ENCODE measurements around the gene TNIP3. TPM values are rescaled to one million over a fixed set of nuclear protein-coding genes. Genes with fewer than 3 reads are reported as not detected.

Gene TNIP3
- total and polyA plus RNA-seq, 9 donors, result 0.05 to 0.60 (median 0.15) TPM; not detected in 4

DNA sequence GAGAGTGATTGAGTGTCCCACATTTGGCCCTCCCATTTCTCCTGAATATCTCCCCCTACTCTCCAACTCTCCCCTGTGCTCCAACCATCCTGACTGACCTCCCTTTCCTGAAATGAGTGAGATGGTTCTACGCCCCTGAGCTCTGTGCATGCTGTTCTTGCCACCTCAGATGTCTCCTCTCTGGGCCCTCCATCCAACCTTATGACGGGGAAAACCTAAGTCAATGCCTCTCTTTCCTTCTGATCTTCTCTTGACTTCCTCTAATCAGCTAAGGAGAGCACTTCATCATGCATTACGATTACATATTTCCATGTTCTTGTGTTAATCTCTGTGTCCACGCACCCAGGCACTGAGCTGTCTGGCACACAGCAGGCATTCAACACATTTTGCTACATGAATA is 1.1 kb upstream of the TNIP3 start:
- TF ChIP-seq POLR2A (IDR thresholded peaks at IDR 0.05) (no peak), EP300 (IDR thresholded peaks at IDR 0.05) (no peak)
- TF ChIP-seq, protein P1, sequence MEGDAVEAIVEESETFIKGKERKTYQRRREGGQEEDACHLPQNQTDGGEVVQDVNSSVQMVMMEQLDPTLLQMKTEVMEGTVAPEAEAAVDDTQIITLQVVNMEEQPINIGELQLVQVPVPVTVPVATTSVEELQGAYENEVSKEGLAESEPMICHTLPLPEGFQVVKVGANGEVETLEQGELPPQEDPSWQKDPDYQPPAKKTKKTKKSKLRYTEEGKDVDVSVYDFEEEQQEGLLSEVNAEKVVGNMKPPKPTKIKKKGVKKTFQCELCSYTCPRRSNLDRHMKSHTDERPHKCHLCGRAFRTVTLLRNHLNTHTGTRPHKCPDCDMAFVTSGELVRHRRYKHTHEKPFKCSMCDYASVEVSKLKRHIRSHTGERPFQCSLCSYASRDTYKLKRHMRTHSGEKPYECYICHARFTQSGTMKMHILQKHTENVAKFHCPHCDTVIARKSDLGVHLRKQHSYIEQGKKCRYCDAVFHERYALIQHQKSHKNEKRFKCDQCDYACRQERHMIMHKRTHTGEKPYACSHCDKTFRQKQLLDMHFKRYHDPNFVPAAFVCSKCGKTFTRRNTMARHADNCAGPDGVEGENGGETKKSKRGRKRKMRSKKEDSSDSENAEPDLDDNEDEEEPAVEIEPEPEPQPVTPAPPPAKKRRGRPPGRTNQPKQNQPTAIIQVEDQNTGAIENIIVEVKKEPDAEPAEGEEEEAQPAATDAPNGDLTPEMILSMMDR (IDR thresholded peaks at IDR 0.05), result no peak
- DNase-seq, result no peak
- 89 to 95% (median 94%) methylated on average over 4 of the region's 4 CpGs for WGBS, 3 donors
- intact Hi-C loops (cut with DNase I), result no loop called here
- Histone ChIP-seq H3K27me3 (no peaks in the 10 kb centered on the region), H3K27ac (no peak overlapping the region), H3K36me3 (no peaks in the 10 kb centered on the region), H3K9me3 (no peaks in the 10 kb centered on the region), H3K4me1 (ENCODE audit: insufficient read depth) (no peaks in the 10 kb centered on the region), H3K4me3 (no peak overlapping the region)

- Histone ChIP-seq H3K27ac (no peak overlapping the region), H3K4me3 (peak overlapping the region; percentile 28), H3K27me3 (no peaks in the 10 kb centered on the region), H3K4me1 (ENCODE audit: insufficient read depth) (no peaks in the 10 kb centered on the region), H3K36me3 (no peaks in the 10 kb centered on the region), H3K9me3 (no peaks in the 10 kb centered on the region)
- DNase-seq, result peak in 2 of 5 donors; percentile 12 to 32
- WGBS, 3 donors, result 1 to 2% (median 1%) methylated on average over 32 of the region's 32 CpGs
- TF ChIP-seq, protein P1 (IDR thresholded peaks at IDR 0.05), result no peak
- TF ChIP-seq POLR2A (IDR thresholded peaks at IDR 0.05) (no peak), EP300 (IDR thresholded peaks at IDR 0.05) (no peak)
- intact Hi-C loops (cut with DNase I), result no loop called here
Measured at GRCh38 chr4:121156822-121157769, 7.0 kb downstream of the TNIP3 start.

DNA sequence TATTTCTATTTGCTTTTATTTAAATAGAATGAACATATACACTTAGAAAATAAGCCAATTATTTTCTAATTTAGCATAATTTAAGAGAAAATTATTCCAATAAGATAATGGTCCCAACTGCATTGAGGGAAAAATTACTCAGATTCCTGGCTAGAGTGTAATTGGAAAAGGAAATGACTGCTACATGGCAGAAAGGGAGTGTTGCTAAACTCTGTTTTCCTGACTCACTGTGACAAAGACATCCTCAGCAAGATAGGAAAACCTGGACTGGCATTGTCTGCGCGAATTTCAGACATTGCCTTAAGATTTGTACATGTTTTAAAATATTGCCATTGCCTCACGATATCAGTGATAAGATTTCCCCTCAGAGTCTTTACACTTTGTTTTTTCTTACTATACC is 8.2 kb downstream of the TNIP3 start:
- Histone ChIP-seq H3K27ac (no peak overlapping the region), H3K4me1 (ENCODE audit: insufficient read depth) (no peaks in the 10 kb centered on the region), H3K27me3 (no peaks in the 10 kb centered on the region), H3K9me3 (no peaks in the 10 kb centered on the region), H3K36me3 (no peaks in the 10 kb centered on the region), H3K4me3 (no peak overlapping the region)
- no peak for DNase-seq
- TF ChIP-seq EP300 (IDR thresholded peaks at IDR 0.05) (no peak), POLR2A (IDR thresholded peaks at IDR 0.05) (no peak)
- TF ChIP-seq, protein P1 (IDR thresholded peaks at IDR 0.05), result no peak
- intact Hi-C loops (cut with DNase I), result no loop called here
- 49 to 60% (median 54%) methylated on average over 3 of the region's 3 CpGs for WGBS, 3 donors

GRCh38 chr4:121154103-121154515 is 10.0 kb downstream of the TNIP3 start:
- 82 to 95% (median 89%) methylated on average over 4 of the region's 4 CpGs for WGBS, 3 donors

More at GRCh38 chr4:121154103-121154515, 10.0 kb downstream of the TNIP3 start:
- DNase-seq, result no peak
- Histone ChIP-seq H3K9me3 (no peaks in the 10 kb centered on the region), H3K27ac (no peak overlapping the region), H3K27me3 (no peaks in the 10 kb centered on the region), H3K36me3 (no peaks in the 10 kb centered on the region), H3K4me3 (no peak overlapping the region), H3K4me1 (ENCODE audit: insufficient read depth) (no peaks in the 10 kb centered on the region)
- TF ChIP-seq POLR2A (IDR thresholded peaks at IDR 0.05), result no peak
- TF ChIP-seq EP300 (IDR thresholded peaks at IDR 0.05), result no peak
- TF ChIP-seq, protein P1 (IDR thresholded peaks at IDR 0.05), result no peak
- intact Hi-C loops (cut with DNase I), result no loop called here

Data from ovary (tissue), 9 donors.